K562 (cell line): Measurements from ENCODE around the gene ZBTB32. TPM values are rescaled to one million over a fixed set of nuclear protein-coding genes. Genes with fewer than 3 reads are reported as not detected.

Source experiments
- FOXK1 ChIP-seq: sonication (generic); formaldehyde crosslinking; IDR thresholded peaks from 2 replicates; pipeline ENCODE4 v1.8.0; 2022; ENCODE audit warnings: missing genetic modification reagents, mild to moderate bottlenecking, borderline replicate concordance
- ZNF174 ChIP-seq: fragments of 250-450 bp; sonication (Bioruptor Pico); IDR thresholded peaks from 2 replicates; pipeline ENCODE4 v1.4.0; 2020; ENCODE audit warnings: mild to moderate bottlenecking
- ZNF431 ChIP-seq: sonication (generic); formaldehyde crosslinking; IDR thresholded peaks from 2 replicates; pipeline ENCODE4 v1.8.0; 2022; ENCODE audit warnings: mild to moderate bottlenecking, missing genetic modification reagents
- polyA plus RNA-seq, 8 experiments: library from polyadenylated mRNA; depleted of rRNA in 4 of 8; stranded (reverse) in 5 of 8; unstranded in 3 of 8; fragments of >200 nt; fragmentation: Nextera tagmentation in 2 of 8; fragmentation: Illumina TruSeq in 1 of 8; extraction: Ambion mirVana in 2 of 8; extraction: Trizol in 1 of 8; gene quantifications; 2 replicates each; pipeline versions ENCODE4 v1.2.1 to v1.2.3, GENCODE V29; 2011 to 2014; ENCODE audit warnings: inconsistent platforms in 1 of 8, missing spikeins in 1 of 8
- total RNA-seq, 7 experiments: library from RNA; depleted of rRNA in 6 of 7; stranded (reverse); fragments of >200 nt in 6 of 7; fragmentation: Illumina TruSeq in 2 of 7; extraction: Trizol in 2 of 7; gene quantifications; 2 replicates each; pipeline versions ENCODE4 v1.2.1 to v1.2.3, GENCODE V29; 2011 to 2021; ENCODE audit warnings: low replicate concordance in 1 of 7
- TF ChIP-seq, protein P1 (sequence below), 2 experiments: IDR thresholded peaks; 2 replicates each; pipeline ENCODE4 v1.6.1; 2012; ENCODE audit warnings: improper control_type of control experiment in 2 of 2, low read depth in 2 of 2, low read length in 2 of 2, borderline replicate concordance in 1 of 2
- TF ChIP-seq, protein P2 (sequence below): fragments of 450-650 bp; IDR thresholded peaks from 2 replicates; pipeline ENCODE4 v1.6.1; 2016; ENCODE audit warnings: mild to moderate bottlenecking, moderate library complexity
- TF ChIP-seq, protein P3 (sequence below): fragments of 150-350 bp; IDR thresholded peaks from 2 replicates; pipeline ENCODE4 v1.6.1; 2014; ENCODE audit warnings: low read depth, mild to moderate bottlenecking, low read length, borderline replicate concordance
- TF ChIP-seq, protein P4 (sequence below): IDR thresholded peaks from 2 replicates; pipeline ENCODE4 v1.6.1; 2011; ENCODE audit warnings: borderline replicate concordance, low read depth, mild to moderate bottlenecking, moderate library complexity, low read length; ENCODE audit not compliant: insufficient read depth, poor library complexity, severe bottlenecking

ZBTB32 gene
- total and polyA plus RNA-seq, 9 of the 15 experiments (the other 6 are each of a cell fraction or from before 2014, with no cell fraction given), result 0.20 TPM; not detected in 8

DNA sequence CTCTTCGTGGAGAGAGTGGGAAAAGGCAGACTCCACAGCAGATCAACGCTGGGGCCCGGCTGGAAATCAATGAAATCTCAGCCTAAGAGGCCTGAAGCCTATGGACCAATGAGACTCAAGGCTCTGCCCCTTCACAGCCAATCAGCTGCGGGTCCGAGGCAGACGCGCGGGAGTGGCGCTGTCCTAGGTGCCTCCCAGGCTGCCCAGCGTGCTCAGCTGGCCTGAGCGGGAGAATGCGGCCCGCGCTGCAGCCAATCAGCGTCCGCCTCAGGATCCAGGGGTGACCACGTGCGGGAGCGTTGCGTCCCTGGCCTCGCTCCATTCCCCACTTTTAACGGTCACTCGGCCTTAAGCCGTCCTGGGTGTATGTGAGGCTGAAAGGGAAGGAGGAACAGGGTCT, at the start of gene ZBTB32 (continued):
- TF ChIP-seq FOXK1 (CRISPR knock-in tag) (0 out of 2 replicates have a peak, but pooled peaks have one; percentile 65), ZNF431 (CRISPR knock-in tag) (peak; percentile 83), ZNF174 (no peak)
- TF ChIP-seq, protein P1, sequence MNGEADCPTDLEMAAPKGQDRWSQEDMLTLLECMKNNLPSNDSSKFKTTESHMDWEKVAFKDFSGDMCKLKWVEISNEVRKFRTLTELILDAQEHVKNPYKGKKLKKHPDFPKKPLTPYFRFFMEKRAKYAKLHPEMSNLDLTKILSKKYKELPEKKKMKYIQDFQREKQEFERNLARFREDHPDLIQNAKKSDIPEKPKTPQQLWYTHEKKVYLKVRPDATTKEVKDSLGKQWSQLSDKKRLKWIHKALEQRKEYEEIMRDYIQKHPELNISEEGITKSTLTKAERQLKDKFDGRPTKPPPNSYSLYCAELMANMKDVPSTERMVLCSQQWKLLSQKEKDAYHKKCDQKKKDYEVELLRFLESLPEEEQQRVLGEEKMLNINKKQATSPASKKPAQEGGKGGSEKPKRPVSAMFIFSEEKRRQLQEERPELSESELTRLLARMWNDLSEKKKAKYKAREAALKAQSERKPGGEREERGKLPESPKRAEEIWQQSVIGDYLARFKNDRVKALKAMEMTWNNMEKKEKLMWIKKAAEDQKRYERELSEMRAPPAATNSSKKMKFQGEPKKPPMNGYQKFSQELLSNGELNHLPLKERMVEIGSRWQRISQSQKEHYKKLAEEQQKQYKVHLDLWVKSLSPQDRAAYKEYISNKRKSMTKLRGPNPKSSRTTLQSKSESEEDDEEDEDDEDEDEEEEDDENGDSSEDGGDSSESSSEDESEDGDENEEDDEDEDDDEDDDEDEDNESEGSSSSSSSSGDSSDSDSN (IDR thresholded peaks at IDR 0.05; ENCODE audit: borderline replicate concordance in 1 of 2, low read depth in 2 of 2, low read length in 2 of 2), result no peak
- TF ChIP-seq, protein P2, sequence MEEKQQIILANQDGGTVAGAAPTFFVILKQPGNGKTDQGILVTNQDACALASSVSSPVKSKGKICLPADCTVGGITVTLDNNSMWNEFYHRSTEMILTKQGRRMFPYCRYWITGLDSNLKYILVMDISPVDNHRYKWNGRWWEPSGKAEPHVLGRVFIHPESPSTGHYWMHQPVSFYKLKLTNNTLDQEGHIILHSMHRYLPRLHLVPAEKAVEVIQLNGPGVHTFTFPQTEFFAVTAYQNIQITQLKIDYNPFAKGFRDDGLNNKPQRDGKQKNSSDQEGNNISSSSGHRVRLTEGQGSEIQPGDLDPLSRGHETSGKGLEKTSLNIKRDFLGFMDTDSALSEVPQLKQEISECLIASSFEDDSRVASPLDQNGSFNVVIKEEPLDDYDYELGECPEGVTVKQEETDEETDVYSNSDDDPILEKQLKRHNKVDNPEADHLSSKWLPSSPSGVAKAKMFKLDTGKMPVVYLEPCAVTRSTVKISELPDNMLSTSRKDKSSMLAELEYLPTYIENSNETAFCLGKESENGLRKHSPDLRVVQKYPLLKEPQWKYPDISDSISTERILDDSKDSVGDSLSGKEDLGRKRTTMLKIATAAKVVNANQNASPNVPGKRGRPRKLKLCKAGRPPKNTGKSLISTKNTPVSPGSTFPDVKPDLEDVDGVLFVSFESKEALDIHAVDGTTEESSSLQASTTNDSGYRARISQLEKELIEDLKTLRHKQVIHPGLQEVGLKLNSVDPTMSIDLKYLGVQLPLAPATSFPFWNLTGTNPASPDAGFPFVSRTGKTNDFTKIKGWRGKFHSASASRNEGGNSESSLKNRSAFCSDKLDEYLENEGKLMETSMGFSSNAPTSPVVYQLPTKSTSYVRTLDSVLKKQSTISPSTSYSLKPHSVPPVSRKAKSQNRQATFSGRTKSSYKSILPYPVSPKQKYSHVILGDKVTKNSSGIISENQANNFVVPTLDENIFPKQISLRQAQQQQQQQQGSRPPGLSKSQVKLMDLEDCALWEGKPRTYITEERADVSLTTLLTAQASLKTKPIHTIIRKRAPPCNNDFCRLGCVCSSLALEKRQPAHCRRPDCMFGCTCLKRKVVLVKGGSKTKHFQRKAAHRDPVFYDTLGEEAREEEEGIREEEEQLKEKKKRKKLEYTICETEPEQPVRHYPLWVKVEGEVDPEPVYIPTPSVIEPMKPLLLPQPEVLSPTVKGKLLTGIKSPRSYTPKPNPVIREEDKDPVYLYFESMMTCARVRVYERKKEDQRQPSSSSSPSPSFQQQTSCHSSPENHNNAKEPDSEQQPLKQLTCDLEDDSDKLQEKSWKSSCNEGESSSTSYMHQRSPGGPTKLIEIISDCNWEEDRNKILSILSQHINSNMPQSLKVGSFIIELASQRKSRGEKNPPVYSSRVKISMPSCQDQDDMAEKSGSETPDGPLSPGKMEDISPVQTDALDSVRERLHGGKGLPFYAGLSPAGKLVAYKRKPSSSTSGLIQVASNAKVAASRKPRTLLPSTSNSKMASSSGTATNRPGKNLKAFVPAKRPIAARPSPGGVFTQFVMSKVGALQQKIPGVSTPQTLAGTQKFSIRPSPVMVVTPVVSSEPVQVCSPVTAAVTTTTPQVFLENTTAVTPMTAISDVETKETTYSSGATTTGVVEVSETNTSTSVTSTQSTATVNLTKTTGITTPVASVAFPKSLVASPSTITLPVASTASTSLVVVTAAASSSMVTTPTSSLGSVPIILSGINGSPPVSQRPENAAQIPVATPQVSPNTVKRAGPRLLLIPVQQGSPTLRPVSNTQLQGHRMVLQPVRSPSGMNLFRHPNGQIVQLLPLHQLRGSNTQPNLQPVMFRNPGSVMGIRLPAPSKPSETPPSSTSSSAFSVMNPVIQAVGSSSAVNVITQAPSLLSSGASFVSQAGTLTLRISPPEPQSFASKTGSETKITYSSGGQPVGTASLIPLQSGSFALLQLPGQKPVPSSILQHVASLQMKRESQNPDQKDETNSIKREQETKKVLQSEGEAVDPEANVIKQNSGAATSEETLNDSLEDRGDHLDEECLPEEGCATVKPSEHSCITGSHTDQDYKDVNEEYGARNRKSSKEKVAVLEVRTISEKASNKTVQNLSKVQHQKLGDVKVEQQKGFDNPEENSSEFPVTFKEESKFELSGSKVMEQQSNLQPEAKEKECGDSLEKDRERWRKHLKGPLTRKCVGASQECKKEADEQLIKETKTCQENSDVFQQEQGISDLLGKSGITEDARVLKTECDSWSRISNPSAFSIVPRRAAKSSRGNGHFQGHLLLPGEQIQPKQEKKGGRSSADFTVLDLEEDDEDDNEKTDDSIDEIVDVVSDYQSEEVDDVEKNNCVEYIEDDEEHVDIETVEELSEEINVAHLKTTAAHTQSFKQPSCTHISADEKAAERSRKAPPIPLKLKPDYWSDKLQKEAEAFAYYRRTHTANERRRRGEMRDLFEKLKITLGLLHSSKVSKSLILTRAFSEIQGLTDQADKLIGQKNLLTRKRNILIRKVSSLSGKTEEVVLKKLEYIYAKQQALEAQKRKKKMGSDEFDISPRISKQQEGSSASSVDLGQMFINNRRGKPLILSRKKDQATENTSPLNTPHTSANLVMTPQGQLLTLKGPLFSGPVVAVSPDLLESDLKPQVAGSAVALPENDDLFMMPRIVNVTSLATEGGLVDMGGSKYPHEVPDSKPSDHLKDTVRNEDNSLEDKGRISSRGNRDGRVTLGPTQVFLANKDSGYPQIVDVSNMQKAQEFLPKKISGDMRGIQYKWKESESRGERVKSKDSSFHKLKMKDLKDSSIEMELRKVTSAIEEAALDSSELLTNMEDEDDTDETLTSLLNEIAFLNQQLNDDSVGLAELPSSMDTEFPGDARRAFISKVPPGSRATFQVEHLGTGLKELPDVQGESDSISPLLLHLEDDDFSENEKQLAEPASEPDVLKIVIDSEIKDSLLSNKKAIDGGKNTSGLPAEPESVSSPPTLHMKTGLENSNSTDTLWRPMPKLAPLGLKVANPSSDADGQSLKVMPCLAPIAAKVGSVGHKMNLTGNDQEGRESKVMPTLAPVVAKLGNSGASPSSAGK, result peak; percentile 98
- TF ChIP-seq, protein P3, sequence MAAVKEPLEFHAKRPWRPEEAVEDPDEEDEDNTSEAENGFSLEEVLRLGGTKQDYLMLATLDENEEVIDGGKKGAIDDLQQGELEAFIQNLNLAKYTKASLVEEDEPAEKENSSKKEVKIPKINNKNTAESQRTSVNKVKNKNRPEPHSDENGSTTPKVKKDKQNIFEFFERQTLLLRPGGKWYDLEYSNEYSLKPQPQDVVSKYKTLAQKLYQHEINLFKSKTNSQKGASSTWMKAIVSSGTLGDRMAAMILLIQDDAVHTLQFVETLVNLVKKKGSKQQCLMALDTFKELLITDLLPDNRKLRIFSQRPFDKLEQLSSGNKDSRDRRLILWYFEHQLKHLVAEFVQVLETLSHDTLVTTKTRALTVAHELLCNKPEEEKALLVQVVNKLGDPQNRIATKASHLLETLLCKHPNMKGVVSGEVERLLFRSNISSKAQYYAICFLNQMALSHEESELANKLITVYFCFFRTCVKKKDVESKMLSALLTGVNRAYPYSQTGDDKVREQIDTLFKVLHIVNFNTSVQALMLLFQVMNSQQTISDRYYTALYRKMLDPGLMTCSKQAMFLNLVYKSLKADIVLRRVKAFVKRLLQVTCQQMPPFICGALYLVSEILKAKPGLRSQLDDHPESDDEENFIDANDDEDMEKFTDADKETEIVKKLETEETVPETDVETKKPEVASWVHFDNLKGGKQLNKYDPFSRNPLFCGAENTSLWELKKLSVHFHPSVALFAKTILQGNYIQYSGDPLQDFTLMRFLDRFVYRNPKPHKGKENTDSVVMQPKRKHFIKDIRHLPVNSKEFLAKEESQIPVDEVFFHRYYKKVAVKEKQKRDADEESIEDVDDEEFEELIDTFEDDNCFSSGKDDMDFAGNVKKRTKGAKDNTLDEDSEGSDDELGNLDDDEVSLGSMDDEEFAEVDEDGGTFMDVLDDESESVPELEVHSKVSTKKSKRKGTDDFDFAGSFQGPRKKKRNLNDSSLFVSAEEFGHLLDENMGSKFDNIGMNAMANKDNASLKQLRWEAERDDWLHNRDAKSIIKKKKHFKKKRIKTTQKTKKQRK, result no peak
- TF ChIP-seq, protein P4, sequence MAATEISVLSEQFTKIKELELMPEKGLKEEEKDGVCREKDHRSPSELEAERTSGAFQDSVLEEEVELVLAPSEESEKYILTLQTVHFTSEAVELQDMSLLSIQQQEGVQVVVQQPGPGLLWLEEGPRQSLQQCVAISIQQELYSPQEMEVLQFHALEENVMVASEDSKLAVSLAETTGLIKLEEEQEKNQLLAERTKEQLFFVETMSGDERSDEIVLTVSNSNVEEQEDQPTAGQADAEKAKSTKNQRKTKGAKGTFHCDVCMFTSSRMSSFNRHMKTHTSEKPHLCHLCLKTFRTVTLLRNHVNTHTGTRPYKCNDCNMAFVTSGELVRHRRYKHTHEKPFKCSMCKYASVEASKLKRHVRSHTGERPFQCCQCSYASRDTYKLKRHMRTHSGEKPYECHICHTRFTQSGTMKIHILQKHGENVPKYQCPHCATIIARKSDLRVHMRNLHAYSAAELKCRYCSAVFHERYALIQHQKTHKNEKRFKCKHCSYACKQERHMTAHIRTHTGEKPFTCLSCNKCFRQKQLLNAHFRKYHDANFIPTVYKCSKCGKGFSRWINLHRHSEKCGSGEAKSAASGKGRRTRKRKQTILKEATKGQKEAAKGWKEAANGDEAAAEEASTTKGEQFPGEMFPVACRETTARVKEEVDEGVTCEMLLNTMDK, result no peak
